Stimulated activated CD4-positive, alpha-beta T cell treated with anti-CD3 and anti-CD28 coated beads, TNF-alpha, amount 100 ng/mL, for 4 hours (primary cell): ENCODE measurements around the gene ZNHIT1.

ENCODE experiments used
- DNase-seq, 3 experiments: peaks; one replicate each; pipeline ENCODE4 v3.0.0-alpha.2; 2020; ENCODE audit warnings: low read depth in 3 of 3

Gene ZNHIT1

GRCh38 chr7:101218236-101219125 lies 516 bp downstream of the ZNHIT1 start:
- DNase-seq = no peak

GRCh38 chr7:101220295-101220694 lies 2.3 kb downstream of the ZNHIT1 start:
- no peak for DNase-seq

- no peak for DNase-seq
These were observed 4.4 kb downstream of the ZNHIT1 start for GRCh38 chr7:101222275-101222830.

GRCh38 chr7:101223528-101223927 lies 5.6 kb downstream of the ZNHIT1 start:
- no peak for DNase-seq

- DNase-seq = no peak
These were observed 7.7 kb downstream of the ZNHIT1 start for GRCh38 chr7:101225650-101226049.

- no peak for DNase-seq
These were observed 8.8 kb downstream of the ZNHIT1 start for GRCh38 chr7:101226721-101227120.

DNA sequence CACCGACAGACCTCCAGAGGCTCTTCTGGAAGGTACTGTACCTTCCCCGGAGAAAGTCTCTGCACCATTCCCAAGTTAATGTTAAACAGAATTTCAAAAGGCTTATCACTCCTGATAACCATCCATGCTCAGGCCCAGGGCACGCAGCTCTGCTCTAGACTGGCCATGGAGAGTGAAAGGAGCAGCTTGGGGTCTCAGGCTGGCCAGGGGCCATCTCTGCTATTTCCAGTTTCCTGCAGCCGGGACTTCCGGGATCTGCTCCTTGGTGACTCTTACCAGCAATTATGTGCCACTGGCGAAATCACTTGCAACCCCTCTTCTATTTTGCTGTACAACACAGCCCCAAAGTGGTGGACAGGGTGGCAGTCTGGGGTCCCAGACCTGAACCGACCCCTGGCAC lies 13.7 kb downstream of the ZNHIT1 start:
- DNase-seq = no peak

GRCh38 chr7:101232141-101232850 lies 14.3 kb downstream of the ZNHIT1 start:
- DNase-seq = no peak

DNA sequence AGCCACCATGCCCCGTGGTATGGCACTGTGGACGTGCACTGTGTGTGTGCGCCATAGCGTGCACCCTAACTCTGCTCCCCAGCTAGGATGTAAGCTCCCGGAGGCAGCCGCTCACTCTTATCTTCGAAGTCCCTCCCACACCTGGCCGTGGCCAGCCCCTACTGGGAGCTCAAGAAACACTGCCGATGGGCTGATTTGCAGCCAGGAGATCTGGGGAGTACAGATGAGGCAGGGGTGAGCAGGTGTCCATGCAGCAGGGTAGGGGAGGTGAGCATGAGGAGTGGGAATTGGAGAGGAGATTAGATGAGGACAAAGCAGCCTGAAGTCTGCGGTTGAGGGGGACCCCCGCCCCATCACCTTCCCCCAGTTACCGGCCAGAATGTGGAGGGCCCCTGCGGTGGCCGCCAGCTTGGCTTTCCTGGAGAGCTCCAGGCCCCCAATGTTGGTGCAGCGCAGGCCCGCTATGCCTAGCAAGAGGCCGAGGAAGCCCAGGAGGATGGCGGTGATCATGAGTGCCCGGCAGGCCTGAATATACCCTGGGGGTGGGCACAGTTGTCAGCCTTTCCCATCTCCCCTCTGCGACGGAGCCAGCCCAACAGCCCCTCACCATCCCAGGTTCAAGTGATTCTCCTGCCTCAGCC lies 16.1 kb downstream of the ZNHIT1 start:
- no peak for DNase-seq

GRCh38 chr7:101234636-101235035 lies 16.7 kb downstream of the ZNHIT1 start:
- DNase-seq = no peak

DNA sequence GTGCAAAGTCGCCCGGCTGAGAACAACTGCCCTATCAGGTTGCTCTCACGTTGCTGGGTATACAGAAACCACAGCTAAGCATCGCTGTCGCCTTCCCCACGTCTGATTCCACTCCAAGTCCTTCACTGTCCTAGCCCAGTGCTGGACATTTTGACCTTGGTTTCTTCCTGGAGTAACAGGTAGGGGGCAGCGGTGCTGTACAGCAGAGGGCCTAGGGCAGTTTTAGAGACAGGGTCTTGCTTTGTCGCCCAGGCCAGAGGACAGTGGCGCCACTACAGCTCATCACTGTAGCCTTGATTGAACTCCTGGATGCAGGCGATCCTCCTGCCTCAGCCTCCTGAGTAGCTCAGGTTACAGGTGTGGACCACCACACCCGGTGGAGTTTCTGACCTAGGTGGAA lies 17.1 kb downstream of the ZNHIT1 start:
- DNase-seq = no peak

GRCh38 chr7:101235522-101235921 lies 17.6 kb downstream of the ZNHIT1 start:
- no peak for DNase-seq

GRCh38 chr7:101236292-101236835 lies 18.4 kb downstream of the ZNHIT1 start:
- no peak for DNase-seq

DNA sequence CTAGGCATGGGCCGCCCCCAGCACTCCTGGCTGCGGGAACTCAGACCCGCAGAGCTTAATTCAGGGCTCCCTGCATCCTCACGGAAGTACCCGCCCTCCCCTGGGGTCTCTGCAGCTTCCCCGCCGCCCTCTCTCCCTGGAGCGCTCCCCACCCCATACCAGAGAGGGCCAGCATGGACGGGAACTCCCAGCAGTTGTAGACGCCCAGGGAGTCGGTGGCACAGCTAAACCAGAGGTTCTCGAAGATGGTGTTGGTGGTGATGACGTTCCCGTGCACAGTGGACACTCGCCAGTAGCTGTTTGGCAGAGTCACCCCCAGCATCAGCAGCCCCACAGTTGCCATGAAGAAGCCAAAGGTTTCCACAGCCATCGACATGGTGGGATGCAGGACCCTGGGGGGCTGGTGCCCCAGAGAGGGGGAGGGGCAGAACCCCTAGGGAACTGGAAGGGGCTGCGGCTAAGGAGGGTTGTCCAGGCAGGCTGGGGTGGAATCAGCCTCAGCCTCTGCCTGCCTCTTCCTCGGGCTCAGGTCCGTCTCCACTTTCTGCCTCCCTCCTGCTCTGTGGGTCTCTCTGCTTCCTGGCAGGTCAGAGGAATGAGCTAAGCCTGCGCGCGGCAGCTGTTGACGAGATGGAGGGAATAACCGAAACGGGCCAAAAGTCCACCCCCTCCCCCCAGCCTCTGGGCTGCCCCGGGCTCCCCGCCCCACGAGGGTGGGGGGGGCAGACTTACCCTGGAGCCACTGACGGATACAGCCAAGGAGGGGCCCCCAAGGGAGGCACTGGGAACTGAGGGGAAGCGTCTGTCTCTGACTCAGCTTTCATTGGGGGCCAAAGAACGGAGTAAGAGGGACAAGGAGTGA lies 19.5 kb downstream of the ZNHIT1 start, which contains the start of gene CLDN15:
Gene CLDN15 (minus strand): TSS at position 597 of the 862 bp plus-strand sequence. CDS start 221 bp downstream, at position 376.
- no peak for DNase-seq

- no peak for DNase-seq
These were observed 20.5 kb downstream of the ZNHIT1 start for GRCh38 chr7:101238226-101239182.

DNA sequence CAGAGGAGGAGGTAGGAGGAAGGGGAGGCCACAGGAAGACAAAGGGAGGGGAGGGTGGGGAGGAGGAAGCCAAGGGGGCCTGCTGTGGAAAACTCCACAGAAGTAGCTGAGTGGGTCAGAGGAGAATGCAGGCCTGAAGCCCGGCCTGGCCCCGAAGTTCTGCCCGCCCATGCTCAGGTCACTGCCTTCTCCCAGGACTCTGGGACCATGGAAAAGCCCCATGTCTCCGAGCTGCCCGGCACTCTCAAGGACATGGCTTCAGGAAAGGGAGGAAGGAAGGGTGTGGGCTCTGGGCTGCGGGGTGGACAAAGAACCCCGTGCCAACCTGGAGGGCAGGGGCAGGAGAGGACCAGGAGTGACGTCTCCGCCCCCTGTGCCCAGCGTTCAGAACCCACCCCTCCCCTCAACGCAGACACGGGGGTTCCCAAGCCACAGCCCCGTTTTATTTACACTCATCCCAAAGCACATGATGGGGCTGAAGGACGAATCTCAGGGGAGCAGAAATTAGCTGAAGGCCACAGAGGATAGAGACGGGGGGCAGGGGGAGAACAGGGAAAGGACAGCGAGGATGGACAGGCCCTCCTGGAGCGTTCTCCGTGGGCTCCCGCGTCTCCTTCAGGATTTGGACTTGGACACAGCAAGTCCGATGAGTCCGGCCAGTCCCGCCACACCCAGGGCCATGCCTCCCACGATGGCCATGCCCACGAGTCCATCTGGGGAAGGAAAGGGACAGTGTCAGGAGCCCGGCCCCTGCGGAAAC lies 21.4 kb downstream of the ZNHIT1 start:
- no peak for DNase-seq

- DNase-seq = no peak
These were observed 21.9 kb downstream of the ZNHIT1 start for GRCh38 chr7:101239951-101240220.

GRCh38 chr7:101240226-101241014 lies 22.5 kb downstream of the ZNHIT1 start:
- DNase-seq = no peak
